ENCODE measurements around the gene SPRED1.

SPRED1 gene

DNA sequence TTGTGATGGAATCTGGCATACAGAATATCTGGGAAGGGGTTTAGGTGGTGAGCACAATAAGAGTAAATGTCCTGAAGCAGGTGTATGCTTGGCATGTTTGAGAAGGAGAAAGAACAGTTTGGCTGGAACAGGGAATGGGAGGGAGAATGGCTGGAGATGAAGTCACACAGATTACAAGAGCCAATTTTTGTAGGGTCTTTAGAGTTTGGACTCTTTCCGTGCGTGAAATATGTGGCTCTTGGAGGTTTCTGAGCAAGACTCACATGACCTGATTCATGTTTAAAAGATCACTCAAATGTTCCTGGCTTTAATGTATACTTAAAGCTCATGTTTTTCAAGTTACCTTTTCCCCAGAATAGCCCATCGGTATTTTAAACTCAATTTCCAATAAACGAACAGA, 32.8 kb downstream of the SPRED1 start:
- no peak for DNase-seq

DNA sequence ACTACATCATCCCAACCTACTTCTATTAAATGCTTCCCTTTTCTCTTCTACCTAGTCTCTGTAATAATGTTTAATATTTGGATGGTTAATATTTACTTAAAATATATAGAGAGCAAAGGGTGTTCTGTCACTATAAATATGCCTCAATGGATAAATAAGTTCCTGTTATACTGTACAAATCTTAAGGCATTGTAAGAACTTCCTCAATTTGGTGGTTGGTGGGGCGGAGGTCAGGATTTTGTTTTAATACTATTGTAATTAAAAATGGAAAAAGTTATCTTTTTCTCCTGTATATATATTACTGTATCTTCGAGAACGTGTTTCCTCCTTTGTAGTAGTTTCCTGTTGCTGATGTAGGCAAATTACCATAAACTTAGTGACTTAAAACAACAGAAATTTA, 41.5 kb downstream of the SPRED1 start:
- no peak for DNase-seq

DNA sequence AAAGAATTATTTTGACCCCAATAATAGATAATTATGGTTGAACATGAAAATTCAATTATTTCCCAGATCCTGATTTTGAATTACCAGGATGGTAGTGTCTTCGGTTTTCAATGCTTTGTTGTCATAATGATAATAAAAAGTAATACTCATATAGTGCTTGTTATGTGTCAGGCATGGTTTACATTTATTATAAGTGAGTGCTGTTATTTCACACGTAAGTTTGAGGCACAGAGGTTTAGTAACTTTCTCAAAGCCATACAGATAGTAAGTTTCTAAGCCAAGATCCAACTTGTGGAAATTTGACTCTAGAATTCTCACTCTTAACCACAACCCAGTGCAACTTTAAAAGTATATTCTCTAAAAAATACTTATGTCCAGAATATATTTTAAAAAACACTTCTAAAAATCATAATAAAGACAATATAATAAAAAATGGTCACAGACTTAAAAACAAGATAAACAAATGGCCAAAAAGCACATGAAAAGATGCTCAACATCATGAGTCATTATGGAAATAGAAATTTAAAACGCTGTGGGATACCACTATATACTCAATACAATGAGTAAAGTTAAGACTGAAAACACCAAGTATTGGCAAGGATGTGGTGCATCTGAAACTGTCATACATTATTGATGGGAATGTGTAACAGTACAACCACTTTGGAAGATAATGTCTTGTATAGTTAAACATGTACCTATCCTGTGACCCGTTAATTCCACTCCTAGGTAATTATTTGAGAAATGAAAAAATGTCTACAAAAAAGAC, 45.2 kb downstream of the SPRED1 start:
- DNase-seq = no peak

DNA sequence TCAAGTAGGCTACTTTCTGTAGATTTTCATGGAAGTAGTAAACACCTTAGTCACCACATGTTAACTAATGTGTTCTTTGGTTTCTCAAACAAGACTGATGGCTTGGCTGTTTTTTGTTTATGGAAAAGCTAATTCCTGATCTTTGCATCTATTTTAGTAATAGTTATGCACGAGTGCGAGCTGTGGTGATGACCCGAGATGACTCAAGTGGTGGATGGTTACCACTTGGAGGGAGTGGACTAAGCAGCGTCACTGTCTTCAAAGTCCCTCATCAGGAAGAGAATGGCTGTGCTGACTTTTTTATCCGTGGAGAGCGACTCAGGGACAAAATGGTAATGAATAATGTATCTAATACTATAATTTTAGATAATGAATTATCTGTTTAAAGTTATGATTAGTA, 46.6 kb downstream of the SPRED1 start:
- no peak for DNase-seq

DNA sequence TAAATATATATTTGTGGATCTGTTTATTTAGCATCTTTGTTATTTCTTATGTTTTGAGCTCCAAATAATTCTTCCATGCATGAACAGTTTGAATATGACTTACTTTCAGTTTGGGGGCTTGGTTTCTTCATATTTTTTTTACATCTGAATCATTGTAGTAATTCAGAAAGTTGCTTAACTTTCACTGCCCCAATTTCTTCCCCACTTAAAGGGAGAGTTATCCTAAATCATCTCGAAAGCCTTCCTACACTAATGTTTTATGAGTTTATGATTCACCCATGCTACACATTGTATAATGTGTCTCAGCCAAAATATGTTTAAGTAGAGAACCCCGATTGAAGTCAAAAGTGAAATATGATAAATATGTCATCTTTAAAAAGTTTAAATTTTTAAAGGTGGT, 47.8 kb downstream of the SPRED1 start:
- DNase-seq = no peak

DNA sequence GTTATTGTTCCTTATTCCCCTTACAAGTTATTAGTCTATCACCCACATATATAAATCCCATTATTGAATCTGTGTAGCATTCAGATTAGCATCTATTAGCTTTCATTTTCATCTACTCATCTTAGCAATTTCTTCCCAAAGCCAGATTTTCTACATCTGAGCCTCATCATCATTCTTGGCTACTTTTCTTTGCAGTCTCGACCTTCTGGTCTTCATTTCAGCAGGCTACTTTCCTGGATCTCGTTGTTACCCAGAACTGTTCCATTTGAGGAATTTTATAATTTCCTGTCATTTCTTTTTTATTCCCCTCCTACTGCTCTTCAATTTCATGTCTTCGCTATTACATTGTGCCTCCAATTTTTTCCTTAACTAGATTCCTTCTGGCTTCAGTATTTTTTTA, 51.8 kb downstream of the SPRED1 start:
- DNase-seq = no peak

DNA sequence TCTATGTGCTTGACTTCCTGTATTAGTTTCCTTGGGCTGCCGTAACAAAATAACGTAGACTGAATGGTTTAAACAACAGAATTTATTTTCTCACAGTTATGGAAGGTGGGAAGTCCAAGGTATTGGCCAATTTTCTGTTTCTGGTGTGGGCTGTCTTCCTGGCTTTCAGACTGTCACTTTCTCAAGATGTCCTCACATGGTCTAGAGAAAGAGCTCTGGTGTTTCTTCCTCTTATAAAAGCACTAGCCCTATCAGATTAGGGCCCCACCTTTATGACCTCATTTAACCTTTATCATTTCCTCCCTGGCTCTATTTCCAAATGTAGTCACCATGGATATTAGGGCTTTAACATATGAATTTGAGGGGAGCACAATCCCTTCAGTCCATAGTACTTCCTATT, 54.6 kb downstream of the SPRED1 start:
- DNase-seq = no peak

DNA sequence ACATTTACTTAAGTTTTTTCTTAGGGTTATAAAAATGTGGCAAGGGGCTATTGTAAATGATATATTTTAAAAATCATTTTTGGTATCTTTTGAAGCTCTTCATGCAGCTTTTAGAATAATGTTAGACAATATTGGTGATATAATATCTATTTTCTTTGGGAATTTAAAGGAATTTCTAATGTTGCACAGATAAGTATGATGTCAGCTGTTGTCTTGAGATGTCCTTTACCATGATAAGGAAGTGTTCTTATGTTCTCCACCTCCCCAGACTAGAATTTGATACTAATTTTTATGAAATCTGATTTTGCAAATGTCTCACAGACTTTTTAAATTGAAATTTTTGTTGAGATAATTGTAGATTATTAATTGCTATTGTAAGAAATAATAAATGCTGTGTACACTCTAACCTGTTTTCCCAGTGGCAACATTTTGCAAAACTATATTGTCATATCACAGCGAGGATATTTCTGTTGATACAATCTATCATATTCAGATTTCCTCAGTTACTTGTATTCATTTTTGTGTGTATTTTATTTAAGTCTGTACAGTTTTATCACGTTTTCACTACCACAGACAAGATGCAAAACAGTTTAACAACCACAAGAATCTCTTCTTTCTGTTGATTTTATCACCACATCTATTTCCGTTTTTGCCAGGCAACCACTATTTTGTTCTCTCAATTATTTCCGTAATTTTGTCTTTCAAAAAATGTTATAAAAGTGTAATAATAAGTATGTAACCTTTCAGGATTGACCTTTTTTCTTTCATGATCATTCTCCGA, 55.4 kb downstream of the SPRED1 start:
- DNase-seq = no peak

DNA sequence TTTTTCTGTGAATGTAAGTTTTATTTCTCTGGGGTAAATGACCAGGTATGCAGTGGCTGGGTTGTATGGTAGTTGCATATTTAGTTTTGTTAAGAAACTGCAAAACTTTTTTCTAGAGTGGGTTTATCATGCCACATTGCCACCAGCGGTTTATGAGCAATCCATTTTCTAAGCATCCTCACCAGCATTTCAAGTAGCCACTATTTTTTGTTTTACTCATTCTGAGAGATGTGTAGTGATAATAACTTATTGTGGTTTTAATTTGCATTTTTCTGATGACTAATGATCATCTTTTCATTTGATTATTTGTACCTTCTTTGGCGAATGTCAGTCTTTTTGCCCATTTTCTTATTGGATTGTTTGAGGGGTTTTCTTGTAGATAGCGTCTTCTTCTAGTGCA, 56.2 kb downstream of the SPRED1 start:
- no peak for DNase-seq

DNA sequence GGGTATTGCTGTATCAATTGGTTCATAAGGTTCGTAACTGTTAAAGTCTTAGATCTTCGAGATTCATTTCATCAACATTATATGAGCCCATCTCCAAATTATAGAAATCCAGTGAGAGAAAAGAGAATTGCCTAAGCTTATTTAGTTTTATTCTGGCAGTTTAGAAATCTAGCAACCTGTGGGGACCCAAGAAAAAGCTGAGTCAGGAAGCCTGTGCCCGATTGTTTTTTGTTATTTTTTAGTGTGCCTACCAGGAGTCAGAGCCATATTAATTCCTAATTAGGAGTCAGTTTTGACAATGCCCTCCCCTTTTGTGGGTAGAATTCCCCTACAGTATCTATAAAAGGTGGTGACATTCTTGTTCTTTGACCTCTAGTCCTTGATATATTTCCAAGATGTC, 59.6 kb downstream of the SPRED1 start:
- no peak for DNase-seq

DNA sequence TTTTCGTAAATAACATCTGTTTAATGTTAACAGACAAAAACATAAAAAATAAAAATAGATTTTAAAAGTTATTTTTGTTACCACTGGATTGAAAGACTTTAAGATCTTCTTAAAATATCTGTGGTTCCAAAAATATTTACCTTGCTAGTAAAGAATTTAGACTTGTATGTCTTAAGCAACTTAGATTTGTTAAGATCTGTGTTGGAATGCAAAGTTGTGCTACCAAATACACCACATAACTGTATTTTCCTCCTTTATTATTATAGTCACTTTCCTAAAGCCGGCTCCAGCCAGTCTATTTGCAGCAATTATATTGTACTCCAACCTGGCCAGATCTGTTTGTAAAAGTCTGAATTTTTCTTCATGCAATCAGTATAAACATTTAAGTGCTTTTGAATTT, 63.7 kb downstream of the SPRED1 start:
- DNase-seq = no peak

DNA sequence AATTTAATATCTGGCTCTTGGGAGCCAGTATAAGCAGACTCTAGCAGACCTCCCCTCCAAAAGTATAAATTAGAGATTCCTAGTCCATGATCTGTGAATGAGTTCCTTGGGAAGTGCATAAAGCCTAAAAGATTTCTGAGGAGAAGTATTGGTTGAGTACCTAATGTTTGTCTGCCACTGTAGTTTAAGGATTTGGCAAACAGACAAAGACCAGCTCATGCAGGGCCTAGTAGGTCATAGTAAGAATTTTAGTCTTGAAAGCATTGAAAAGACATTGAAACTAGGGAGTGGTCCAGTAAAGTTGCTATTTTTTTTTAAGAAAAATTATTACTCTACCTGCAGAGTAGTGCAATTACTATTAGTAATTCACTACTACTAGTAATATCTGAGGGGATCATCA, 67.5 kb downstream of the SPRED1 start:
- DNase-seq = no peak

DNA sequence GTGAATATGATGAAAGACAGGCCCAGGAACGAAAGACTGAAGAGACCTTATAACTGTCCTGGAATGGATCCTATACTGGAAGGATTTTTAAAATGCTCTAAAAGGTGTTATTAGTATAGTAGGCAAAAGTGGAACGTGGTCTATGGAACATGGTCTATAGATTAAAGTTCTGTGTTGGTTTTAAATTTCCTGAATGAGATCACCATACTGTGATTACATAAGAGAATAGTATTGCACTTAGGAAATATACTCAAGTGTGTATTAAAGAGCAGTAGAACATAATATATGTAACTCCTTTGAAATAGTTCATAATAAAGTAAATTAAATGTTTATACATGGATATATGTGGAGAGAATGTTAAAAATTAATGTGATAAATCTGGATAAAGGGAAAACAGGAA, 68.2 kb downstream of the SPRED1 start:
- no peak for DNase-seq

DNA sequence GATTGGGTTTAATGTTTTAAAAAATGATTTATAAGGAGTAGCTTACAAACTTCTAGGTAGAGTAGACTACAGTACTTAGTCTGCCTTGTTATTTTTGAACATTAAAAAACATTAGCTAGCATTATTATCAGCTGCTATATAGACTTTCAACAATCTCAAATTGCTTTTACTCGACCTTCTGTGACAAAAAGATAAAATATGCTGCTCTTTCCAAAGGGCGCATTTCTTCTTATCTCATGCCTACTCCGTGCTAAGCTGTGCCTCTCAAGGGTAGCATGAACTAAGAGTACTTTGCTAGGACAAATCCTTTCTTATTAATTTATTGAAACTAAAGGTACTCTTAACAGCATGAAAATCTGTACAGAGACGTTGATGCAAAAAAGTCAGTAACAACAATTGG, 71.3 kb downstream of the SPRED1 start:
- no peak for DNase-seq

DNA sequence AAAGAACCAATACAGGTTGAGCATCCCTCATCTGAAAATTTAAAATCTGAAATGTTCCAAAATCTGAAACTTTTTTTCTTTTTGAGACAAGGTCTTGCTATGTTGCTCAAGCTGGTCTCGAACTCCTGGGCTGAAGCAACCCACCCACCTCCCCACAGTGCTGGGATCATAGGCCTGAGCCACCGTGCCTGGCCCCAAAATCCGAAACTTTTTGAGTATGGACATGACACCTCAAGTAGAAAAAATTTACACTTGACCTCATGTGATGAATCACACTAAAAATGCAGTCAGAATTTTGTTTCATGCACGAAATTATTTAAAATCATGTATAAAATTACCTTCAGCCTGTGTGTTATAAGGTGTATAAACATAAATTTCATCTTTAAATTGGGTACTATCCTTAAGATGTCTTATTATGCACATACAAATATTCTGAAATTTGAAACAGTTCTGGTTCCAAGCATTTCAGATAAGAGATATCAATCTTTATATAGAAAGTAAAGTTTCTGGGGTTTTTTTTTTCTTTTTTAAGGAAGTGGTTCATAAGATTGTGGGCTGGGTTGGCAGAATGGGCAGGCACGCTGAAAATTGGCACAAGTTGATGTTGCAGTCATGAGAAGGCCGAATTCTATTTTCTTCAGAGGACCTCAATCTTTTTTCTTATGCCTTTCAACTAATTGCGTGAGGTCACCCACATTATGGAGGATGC, 72.5 kb downstream of the SPRED1 start:
- DNase-seq = no peak

DNA sequence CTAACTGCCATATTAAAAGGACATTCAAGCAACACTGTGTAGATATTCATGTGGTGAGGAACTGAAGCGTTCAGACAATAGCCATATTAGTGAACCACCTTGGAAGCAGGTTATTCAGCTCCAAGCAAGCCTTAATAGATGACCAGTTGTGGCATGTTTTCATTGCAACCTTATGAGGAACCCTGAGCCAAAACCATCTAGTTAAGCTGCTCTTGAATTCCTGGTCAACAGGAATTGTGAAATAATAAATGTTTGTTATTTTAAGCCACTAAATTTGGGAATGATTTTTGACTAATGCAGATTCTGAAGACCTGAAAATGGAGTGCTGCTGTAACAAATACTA, 73.0 kb downstream of the SPRED1 start:
- DNase-seq = no peak

DNA sequence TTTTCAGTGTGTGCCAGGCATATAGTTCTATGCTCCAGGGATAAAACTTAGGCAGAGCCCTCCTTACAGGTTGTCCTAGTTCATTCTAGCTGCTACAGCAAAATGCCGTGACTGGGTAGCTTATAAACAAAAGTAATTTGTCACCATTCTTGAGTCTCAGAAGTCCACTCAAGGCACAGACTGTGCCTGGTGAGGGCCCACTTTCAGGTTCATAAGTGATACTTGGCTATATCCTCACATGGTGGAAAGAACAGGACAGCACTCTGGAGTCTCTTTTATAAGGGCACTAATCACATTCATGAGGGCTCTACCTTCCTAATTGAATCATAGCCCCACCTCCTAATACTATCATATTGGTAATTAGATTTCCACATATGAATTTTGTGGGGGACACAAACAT, 80.1 kb downstream of the SPRED1 start:
- no peak for DNase-seq

DNA sequence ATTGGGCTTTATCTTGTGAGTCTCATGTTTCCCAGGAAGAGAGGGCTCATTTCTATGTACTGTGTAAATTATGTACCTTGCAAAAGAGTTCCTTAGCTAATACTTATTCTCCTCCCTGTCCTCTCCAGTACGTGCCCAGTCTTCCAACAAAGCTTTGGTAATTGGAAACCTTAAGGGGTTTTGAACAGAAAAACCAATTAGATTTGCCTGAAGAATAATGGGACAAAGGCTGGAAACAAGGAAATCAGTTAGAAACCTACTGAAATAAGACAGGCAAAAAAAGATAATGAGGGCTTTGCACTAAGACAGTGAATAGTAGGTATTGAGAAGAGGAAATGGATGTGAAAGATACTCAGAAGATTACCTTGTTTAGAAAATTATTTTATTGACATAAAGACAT, 82.5 kb downstream of the SPRED1 start:
- no peak for DNase-seq

DNA sequence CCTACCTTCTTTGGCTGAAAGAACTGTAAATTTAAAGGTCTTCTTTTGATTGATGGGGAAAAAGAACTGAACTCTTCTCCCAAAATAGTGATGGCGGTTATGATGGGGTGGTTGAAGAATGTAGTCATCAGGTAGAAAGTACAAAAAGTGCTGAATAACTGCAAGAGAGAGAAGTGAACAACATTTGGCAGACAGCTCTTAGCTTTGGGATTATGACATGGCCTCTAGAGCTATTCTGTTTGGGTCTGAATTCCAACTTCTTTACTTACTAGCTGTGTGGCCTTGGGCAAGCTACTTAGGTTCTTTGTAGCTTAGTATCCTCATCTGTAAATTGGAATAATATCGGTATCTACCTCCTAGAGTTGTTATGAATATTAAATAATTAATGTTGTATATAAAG, 91.7 kb downstream of the SPRED1 start:
- no peak for DNase-seq

DNA sequence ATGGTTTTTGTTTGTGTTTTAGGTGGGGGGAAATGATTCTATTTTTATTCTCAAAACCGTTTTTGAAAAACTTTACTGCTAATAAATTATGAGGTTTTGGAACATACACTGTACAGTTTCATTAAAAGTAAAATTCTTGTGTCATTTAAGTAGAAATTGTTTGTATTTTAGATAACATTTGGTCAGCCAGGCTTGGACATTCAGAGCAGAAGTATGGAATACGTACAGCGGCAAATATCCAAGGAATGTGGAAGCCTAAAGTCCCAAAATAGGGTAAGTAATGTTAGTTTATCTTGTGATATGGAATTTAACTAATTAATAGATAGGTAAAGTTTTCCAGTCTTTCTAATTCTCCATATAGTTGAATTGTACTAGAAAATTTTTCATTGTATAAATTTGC, 96.6 kb downstream of the SPRED1 start:
- DNase-seq = no peak

DNA sequence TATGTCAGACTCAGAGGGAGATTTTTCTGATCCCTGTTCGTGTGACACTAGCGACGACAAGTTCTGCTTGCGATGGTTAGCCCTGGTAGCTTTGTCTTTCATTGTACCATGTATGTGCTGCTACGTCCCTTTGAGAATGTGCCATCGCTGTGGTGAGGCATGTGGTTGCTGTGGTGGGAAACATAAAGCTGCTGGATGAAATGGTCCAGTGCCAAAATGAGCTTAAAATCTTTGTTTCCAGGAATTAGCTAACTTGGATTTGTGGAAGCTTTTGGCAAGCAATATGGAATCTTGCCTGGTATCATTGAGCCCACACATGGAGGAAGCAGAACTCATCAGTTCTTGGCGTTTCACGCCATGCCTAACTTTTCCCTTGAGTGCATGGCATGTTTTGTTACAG, 98.8 kb downstream of the SPRED1 start:
- no peak for DNase-seq

DNA sequence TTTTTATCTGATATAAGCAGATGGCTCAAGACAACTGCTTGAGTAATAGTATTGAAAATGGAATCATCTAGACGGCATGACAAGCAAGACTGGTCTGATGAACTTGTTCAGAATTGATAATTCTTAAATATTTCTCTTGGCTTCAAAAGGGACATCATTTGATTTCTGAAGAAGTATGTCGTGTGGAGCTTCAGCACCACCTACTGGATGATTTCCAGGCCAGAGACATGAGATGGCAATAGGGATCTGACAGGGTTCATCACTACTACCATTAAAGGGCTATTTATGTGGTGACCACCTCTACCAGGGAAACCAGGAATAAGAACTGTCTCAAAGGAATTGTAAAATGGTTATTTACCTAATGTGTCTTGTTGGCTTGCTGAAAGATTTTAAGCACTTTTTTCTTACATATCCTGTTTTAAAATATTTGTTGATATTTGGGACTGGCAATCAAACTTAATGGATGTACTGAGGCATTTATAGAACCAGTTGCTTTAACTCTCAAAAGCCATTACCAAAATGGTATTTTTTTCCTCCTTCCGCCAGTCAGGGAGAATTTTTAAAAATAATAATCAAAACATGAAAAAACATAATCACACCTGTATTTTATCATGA, 101.8 kb downstream of the SPRED1 start:
- DNase-seq = peak in 1 of 2 experiments; percentile 3

DNA sequence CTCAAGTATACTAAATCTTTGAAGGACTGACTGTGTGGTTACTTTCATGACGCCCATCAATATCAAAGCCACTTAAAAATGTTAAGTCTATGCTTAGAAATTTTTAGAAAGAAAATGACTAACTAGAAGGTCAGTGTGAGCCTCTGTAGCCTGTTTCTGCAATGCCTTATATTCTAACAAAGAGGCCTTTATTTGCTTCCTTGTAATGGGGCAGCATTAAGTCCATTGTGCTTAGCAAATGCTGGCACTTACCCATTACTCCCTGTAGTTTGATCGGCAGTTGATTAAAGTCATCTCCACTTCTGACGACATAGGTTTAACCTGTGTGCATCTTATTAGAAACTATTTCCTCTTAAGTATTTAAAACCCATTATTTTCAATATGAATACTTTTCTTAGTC, 109.7 kb downstream of the SPRED1 start:
- no peak for DNase-seq

DNA sequence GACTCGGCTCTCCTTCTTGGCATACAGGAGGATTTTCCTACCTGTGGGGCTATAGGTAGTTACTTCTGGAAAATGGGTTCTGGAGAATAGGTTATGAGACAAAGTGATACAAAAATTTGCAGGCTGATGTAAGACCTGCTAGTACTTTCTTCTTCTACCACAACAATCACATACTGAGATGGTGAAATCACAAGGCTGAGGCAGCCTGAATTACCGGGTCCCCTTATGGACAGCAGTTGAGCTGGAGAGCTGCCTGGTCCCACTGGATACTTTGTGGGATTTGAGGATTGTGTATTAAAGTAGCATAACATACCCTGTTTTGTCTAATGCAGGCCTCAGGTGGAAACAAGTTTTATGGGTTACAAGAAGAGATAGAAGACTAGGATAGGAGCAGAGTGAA, 114.8 kb downstream of the SPRED1 start:
- no peak for DNase-seq

Measured in NCI-H1930 (cell line).